Breast epithelium (tissue), 4 donors: ENCODE measurements around the gene TMEM132D. TPM values are rescaled to one million over a fixed set of nuclear protein-coding genes. Genes with fewer than 3 reads are reported as not detected.

Experiments used
- DNase-seq, 2 donors: peaks; one replicate each; pipeline ENCODE4 v3.0.0-alpha.2; 2019; ENCODE audit warnings: low spot score in 2 of 2
- H3K27ac ChIP-seq, 2 donors: fragments of 200-600 bp; sonication (generic) in 1 of 2; one replicate each; pipeline ENCODE4 v1.5.1; 2016 to 2019; ENCODE audit warnings: mild to moderate bottlenecking in 1 of 2
- H3K27me3 ChIP-seq, 2 donors: fragments of 200-600 bp; sonication (generic) in 1 of 2; one replicate each; pipeline versions ENCODE4 v1.5.1 to v1.6.0; 2017 to 2019; ENCODE audit warnings: control low read depth in 1 of 2, mild to moderate bottlenecking in 1 of 2
- H3K36me3 ChIP-seq: fragments of 200-600 bp; one replicate; pipeline ENCODE4 v1.5.1; 2019
- H3K4me1 ChIP-seq, 2 donors: fragments of 200-600 bp; sonication (generic); one replicate each; pipeline ENCODE4 v1.5.1; 2016 to 2019; ENCODE audit warnings: control low read depth in 1 of 2
- H3K4me3 ChIP-seq, 3 donors: fragments of 200-600 bp; sonication (generic); 1 replicate in 2 of 3; 2 replicates in 1 of 3; pipeline ENCODE4 v1.5.1; 2016 to 2019; ENCODE audit warnings: mild to moderate bottlenecking in 3 of 3, moderate library complexity in 2 of 3
- H3K9me3 ChIP-seq, 2 donors: fragments of 200-600 bp; sonication (generic) in 1 of 2; one replicate each; pipeline ENCODE4 v1.5.1; 2016 to 2019; ENCODE audit warnings: control low read depth in 1 of 2
- POLR2A ChIP-seq: fragments of 450-650 bp; IDR thresholded peaks from one replicate; pipeline ENCODE4 v1.6.1; 2016; ENCODE audit warnings: antibody characterized with exemption, mild to moderate bottlenecking, moderate library complexity
- POLR2AphosphoS5 ChIP-seq, 3 donors: sonication (generic); formaldehyde crosslinking; IDR thresholded peaks; one replicate each; pipeline ENCODE4 v1.6.1; 2017; ENCODE audit warnings: antibody characterized with exemption in 3 of 3
- intact Hi-C: fragments of 100-400 bp; cut with DNase I; formaldehyde crosslinking; loops from one replicate; pipeline ENCODE4 v1.15.1; 2023; ENCODE audit warnings: low total_unique reads
- total RNA-seq, 3 donors: library from RNA; depleted of rRNA; stranded (reverse); fragments of >200 nt; gene quantifications; one replicate each; pipeline ENCODE4 v1.1.0, GENCODE V29; 2016
- TF ChIP-seq, protein P1 (sequence below), 3 donors: fragments of 450-650 bp; IDR thresholded peaks; one replicate each; pipeline ENCODE4 v1.5.1; 2016 to 2017; ENCODE audit warnings: antibody characterized with exemption in 3 of 3, mild to moderate bottlenecking in 3 of 3, moderate library complexity in 3 of 3

Gene TMEM132D
- total RNA-seq, 3 donors from 2014 or later = not detected

DNA sequence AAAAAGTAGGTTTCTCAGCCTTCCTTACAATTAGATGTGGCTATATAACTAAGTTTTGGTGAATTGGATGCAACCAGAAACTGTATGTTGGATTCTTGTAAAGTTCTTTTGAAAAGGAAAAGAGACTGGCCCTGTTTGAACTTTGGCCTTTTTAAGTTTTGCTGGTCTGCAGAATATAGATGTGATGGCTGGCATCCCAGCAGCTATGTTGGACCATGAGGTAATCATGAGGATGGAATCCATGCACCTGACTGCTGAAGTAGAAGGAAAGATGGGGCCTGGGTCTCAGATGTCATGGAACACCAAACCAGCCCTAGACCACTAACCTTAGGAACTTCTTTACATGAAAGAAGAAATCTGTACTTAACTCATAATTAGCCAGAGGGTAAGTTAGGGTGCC lies 568.1 kb downstream of the TMEM132D start:
- H3K4me3 ChIP-seq = no peak overlapping the region
- intact Hi-C loops = no loop called here
- H3K27me3 ChIP-seq = no peaks in the 10 kb centered on the region
- DNase-seq = no peak
- H3K27ac ChIP-seq = no peak overlapping the region
- peaks cover 15 to 18% of the 10 kb centered on the region in 2 donors for H3K9me3 ChIP-seq
- no peaks in the 10 kb centered on the region for H3K36me3 ChIP-seq
- no peaks in the 10 kb centered on the region for H3K4me1 ChIP-seq
- TF ChIP-seq, protein P1, sequence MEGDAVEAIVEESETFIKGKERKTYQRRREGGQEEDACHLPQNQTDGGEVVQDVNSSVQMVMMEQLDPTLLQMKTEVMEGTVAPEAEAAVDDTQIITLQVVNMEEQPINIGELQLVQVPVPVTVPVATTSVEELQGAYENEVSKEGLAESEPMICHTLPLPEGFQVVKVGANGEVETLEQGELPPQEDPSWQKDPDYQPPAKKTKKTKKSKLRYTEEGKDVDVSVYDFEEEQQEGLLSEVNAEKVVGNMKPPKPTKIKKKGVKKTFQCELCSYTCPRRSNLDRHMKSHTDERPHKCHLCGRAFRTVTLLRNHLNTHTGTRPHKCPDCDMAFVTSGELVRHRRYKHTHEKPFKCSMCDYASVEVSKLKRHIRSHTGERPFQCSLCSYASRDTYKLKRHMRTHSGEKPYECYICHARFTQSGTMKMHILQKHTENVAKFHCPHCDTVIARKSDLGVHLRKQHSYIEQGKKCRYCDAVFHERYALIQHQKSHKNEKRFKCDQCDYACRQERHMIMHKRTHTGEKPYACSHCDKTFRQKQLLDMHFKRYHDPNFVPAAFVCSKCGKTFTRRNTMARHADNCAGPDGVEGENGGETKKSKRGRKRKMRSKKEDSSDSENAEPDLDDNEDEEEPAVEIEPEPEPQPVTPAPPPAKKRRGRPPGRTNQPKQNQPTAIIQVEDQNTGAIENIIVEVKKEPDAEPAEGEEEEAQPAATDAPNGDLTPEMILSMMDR (IDR thresholded peaks at IDR 0.05) = no peak

DNA sequence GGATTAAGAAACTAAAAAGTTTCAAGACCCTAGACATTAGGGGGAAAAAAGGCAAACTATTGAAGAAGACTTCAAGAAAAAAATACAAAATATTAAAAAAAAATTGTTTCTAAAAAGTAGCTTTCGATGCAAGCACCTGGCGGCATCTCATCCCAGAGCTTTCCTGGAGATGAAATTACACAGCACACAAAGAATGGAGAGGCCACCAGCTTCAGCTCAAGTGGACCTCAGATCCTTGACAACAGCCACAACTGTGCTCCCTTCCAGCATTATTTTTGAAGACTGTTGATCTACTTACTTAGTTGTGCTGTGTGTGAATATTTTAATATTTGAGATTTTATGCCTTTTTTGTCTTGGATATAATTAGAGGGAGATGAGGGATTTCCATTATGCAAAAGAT lies 571.5 kb downstream of the TMEM132D start:
- TF ChIP-seq, protein P1 (IDR thresholded peaks at IDR 0.05) = no peak
- TF ChIP-seq POLR2A (no peak), POLR2AphosphoS5 (IDR thresholded peaks at IDR 0.05) (no peak)

GRCh38 chr12:129331356-129332085 lies 572.3 kb downstream of the TMEM132D start:
- no peak for DNase-seq
- no peaks in the 10 kb centered on the region for H3K36me3 ChIP-seq
- TF ChIP-seq POLR2A (no peak), POLR2AphosphoS5 (IDR thresholded peaks at IDR 0.05) (no peak)
- TF ChIP-seq, protein P1 (IDR thresholded peaks at IDR 0.05) = no peak
- no peak overlapping the region for H3K4me3 ChIP-seq
- H3K27me3 ChIP-seq = no peaks in the 10 kb centered on the region
- H3K27ac ChIP-seq = no peak overlapping the region
- intact Hi-C loops = no loop called here
- H3K4me1 ChIP-seq = no peaks in the 10 kb centered on the region
- H3K9me3 ChIP-seq = peaks cover 10% of the 10 kb centered on the region in 2 donors

More for the DNA sequence above, 571.5 kb downstream of the TMEM132D start:
- Histone ChIP-seq H3K4me1 (no peaks in the 10 kb centered on the region), H3K4me3 (no peak overlapping the region), H3K36me3 (no peaks in the 10 kb centered on the region), H3K27me3 (no peaks in the 10 kb centered on the region), H3K9me3 (peaks cover 10 to 15% of the 10 kb centered on the region in 2 donors), H3K27ac (no peak overlapping the region)
- no peak for DNase-seq
- intact Hi-C loops = no loop called here

DNA sequence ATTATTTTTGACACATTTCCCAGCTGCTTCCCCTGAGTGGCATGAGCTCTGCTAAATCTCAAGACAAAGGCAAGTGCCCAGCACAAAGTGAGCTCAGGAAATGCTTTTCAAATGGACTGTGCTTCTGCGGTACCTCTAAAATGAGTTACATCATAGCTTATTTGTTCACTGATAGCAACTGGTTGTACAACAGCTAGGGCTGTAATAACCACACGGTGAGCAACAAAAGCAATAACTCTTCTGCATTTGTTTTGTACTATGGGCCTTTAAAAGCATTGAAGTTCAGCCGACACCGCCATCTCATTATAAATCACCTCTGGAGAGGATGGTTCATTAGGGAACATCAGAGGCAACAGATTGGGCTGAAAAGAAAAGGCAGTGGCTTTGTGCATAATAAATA lies 575.6 kb downstream of the TMEM132D start:
- intact Hi-C loops = no loop called here
- Histone ChIP-seq H3K4me1 (no peaks in the 10 kb centered on the region), H3K36me3 (no peaks in the 10 kb centered on the region), H3K27me3 (no peaks in the 10 kb centered on the region), H3K9me3 (no peaks in the 10 kb centered on the region), H3K4me3 (no peak overlapping the region), H3K27ac (no peak overlapping the region)
- TF ChIP-seq POLR2A (no peak), POLR2AphosphoS5 (IDR thresholded peaks at IDR 0.05) (no peak)
- TF ChIP-seq, protein P1 (IDR thresholded peaks at IDR 0.05) = no peak
- DNase-seq = no peak

DNA sequence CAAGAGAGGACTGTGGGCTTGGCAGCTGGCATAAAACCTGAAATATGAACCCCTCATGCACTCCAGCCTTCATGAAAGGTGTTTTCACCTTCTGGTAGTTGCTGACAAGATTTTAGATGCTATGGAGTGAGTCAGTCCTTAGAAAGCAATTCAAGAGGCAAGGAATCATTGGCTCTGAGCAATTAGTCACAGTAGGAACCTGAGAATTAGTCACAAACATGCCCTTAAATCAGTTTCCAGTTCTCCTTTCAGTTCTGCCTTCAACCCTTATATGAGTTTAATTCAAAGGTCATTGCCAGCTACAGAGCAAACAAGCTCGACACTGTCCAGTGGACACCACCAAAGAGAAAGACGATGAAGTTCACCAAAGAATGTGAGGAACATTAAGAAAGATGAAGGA lies 578.3 kb downstream of the TMEM132D start:
- Histone ChIP-seq H3K27me3 (no peaks in the 10 kb centered on the region), H3K9me3 (no peaks in the 10 kb centered on the region), H3K4me1 (no peaks in the 10 kb centered on the region), H3K4me3 (no peak overlapping the region), H3K36me3 (no peaks in the 10 kb centered on the region), H3K27ac (no peak overlapping the region)
- intact Hi-C loops = no loop called here
- DNase-seq = no peak
- no peak for TF ChIP-seq POLR2AphosphoS5 (IDR thresholded peaks at IDR 0.05)
- TF ChIP-seq POLR2A = no peak
- TF ChIP-seq, protein P1 (IDR thresholded peaks at IDR 0.05) = no peak
